SJCRH30 (cell line): Measurements from ENCODE around the gene PRKACB. TPM values are rescaled to one million over a fixed set of nuclear protein-coding genes. Genes with fewer than 3 reads are reported as not detected.

Experiments
- DNase-seq, 2 experiments: peaks; one replicate each; pipeline ENCODE4 v3.0.0-alpha.2; 2015 to 2020
- H3K27ac ChIP-seq: fragments of 250-450 bp; sonication (Bioruptor Pico); 2 replicates; pipeline ENCODE4 v1.5.1; 2020; ENCODE audit warnings: mild to moderate bottlenecking, moderate library complexity
- H3K27me3 ChIP-seq: fragments of 250-450 bp; sonication (Bioruptor Pico); 2 replicates; pipeline ENCODE4 v1.5.1; 2020; ENCODE audit warnings: mild to moderate bottlenecking, moderate library complexity
- H3K36me3 ChIP-seq: fragments of 250-450 bp; sonication (Bioruptor Pico); 2 replicates; pipeline ENCODE4 v1.5.1; 2020; ENCODE audit warnings: mild to moderate bottlenecking, moderate library complexity
- H3K4me1 ChIP-seq: fragments of 250-450 bp; sonication (Bioruptor Pico); 2 replicates; pipeline ENCODE4 v1.5.1; 2020; ENCODE audit warnings: mild to moderate bottlenecking, moderate library complexity
- H3K4me3 ChIP-seq: fragments of 250-450 bp; sonication (Bioruptor Pico); 2 replicates; pipeline ENCODE4 v1.5.1; 2020; ENCODE audit warnings: mild to moderate bottlenecking, moderate library complexity
- H3K9me3 ChIP-seq: fragments of 250-450 bp; sonication (Bioruptor Pico); replicated peaks from 2 replicates; pipeline ENCODE4 v1.5.1; 2020; ENCODE audit warnings: mild to moderate bottlenecking, moderate library complexity
- total RNA-seq: library from RNA; depleted of rRNA; stranded (reverse); fragments of >200 nt; shearing (Covaris generic); gene quantifications from 2 replicates; pipeline ENCODE4 v1.2.3, GENCODE V29; 2014

Gene PRKACB
- total RNA-seq, 1 experiment from 2014 or later, result 31.0 TPM

DNA sequence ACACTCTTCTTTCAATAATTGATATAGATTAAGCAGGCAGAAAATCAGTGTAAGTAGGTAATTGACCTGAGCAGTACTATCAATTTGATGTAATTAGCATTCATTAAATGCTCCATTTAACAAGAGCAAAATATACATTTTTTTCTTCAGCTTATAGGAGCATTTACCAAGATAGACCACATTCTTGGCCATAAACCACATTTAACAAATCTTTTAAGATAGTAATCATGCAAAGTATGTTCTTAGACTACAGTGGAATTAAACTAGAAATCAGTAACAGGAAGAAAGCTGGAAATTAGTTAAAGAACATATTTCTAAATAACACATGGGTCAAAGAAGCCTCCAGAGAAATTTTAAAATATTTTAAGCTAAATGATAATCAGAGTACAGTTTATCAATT lies 8.7 kb upstream of the PRKACB start:
- H3K27ac ChIP-seq, result no peak overlapping the region
- no peak overlapping the region for H3K4me3 ChIP-seq
- DNase-seq, result no peak
- no peaks in the 10 kb centered on the region for H3K4me1 ChIP-seq
- no peaks in the 10 kb centered on the region for H3K27me3 ChIP-seq
- no peaks in the 10 kb centered on the region for H3K36me3 ChIP-seq
- no peaks in the 10 kb centered on the region; the same call in 1 of the 2 replicates for H3K9me3 ChIP-seq

GRCh38 chr1:84141182-84142003 lies 2.7 kb upstream of the PRKACB start:
- H3K9me3 ChIP-seq, result no peaks in the 10 kb centered on the region; the same call in 1 of the 2 replicates
- H3K27me3 ChIP-seq, result no peaks in the 10 kb centered on the region
- no peak overlapping the region for H3K4me3 ChIP-seq
- no peak overlapping the region for H3K27ac ChIP-seq
- no peaks in the 10 kb centered on the region for H3K36me3 ChIP-seq
- DNase-seq, result no peak
- no peaks in the 10 kb centered on the region for H3K4me1 ChIP-seq

DNA sequence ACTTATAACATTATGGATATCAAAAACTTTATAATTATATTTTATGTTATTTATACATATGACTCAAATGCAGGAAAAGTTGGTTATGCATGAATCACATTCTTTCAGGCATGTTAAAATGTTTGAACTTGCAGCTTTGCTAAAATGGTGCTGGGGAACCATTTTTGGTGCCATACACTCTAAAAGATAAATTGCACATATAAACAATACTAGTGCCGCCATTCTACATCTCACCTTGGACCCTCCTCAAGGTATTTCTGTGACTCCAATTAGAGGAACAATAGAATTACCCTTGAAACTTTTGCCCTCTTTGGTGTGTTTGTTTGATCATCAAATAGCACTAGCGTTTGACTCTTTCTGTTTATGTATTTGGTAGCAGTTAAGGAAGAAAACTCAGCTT lies 997 bp downstream of the PRKACB start:
- no peaks in the 10 kb centered on the region for H3K4me1 ChIP-seq
- no peak overlapping the region for H3K27ac ChIP-seq
- no peaks in the 10 kb centered on the region for H3K9me3 ChIP-seq
- H3K36me3 ChIP-seq, result no peaks in the 10 kb centered on the region
- no peaks in the 10 kb centered on the region for H3K27me3 ChIP-seq
- no peak overlapping the region for H3K4me3 ChIP-seq
- no peak for DNase-seq

- no peak for DNase-seq
These were observed 2.5 kb downstream of the PRKACB start for GRCh38 chr1:84146411-84147032.

GRCh38 chr1:84148758-84149157 lies 4.7 kb downstream of the PRKACB start:
- Histone ChIP-seq H3K36me3 (no peaks in the 10 kb centered on the region), H3K27ac (no peak overlapping the region), H3K9me3 (no peaks in the 10 kb centered on the region), H3K4me3 (no peak overlapping the region), H3K4me1 (no peaks in the 10 kb centered on the region), H3K27me3 (no peaks in the 10 kb centered on the region)
- DNase-seq, result no peak

More at GRCh38 chr1:84146411-84147032, 2.5 kb downstream of the PRKACB start:
- Histone ChIP-seq H3K4me1 (no peaks in the 10 kb centered on the region), H3K9me3 (no peaks in the 10 kb centered on the region), H3K27ac (no peak overlapping the region), H3K36me3 (no peaks in the 10 kb centered on the region), H3K4me3 (no peak overlapping the region), H3K27me3 (no peaks in the 10 kb centered on the region)

DNA sequence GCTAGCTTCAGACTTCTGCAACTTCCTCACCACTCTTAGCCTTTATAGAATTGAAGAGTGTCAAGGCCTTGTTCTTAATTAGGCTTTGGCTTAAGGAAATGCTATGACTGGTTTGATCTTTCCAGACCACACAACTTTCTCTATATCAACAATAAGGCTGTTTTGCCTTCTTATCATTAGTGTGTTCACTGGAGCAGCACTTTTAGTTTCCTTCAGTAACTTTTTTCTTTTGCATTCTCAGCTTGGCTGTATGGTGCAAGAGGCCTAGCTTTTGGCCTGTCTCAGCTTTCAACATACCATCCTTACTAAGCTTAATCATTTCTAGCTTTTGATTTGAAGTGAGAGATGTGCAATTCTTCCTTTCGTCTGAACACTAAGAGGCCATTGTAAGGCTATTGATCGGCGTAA lies 8.6 kb downstream of the PRKACB start:
- Histone ChIP-seq H3K27ac (no peak overlapping the region), H3K4me3 (no peak overlapping the region), H3K4me1 (no peaks in the 10 kb centered on the region), H3K9me3 (no peaks in the 10 kb centered on the region), H3K27me3 (no peaks in the 10 kb centered on the region), H3K36me3 (no peaks in the 10 kb centered on the region)
- DNase-seq, result no peak

DNA sequence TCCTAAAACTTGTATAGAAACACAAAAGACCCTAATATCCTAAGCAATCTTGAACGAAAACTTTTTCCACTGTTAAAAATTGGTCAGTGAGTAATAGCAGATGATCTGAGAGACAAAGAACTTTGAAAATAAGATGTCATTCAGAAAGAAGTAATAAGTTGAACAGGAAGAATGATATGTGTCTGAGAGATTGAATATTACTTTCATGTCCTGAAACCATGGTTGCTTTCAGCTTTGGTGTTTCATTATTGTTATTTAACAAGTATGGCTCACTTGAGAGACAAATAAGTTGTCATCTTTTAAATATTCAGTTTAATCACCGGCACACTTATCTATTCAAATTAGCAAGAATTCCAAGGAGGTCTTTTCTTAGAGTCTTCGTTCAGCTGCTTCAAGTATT lies 11.4 kb downstream of the PRKACB start:
- H3K27me3 ChIP-seq, result no peaks in the 10 kb centered on the region
- H3K36me3 ChIP-seq, result no peaks in the 10 kb centered on the region
- H3K27ac ChIP-seq, result no peak overlapping the region
- H3K4me3 ChIP-seq, result no peak overlapping the region
- H3K4me1 ChIP-seq, result no peaks in the 10 kb centered on the region
- no peaks in the 10 kb centered on the region for H3K9me3 ChIP-seq
- no peak for DNase-seq

DNA sequence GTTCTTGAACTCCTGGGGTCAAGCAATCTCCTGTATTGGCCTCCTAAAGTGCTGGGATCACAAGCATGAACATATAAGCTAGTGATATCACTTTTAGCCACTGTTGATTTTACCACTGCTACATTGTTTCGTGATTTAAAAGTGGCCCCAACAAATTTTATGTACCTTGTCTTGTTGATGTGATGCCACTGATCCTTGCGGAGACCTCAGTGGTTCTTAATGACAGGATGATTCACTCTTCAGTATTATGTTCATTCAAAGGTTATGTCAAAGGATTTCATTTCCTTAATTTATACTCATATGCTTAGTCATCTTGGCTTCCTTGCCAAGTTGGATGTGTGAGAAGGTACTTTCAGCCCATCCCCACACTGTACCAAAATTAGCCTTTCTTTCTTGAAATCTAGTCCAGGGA lies 12.1 kb downstream of the PRKACB start:
- no peak overlapping the region for H3K4me3 ChIP-seq
- no peaks in the 10 kb centered on the region for H3K27me3 ChIP-seq
- no peaks in the 10 kb centered on the region for H3K9me3 ChIP-seq
- DNase-seq, result no peak
- no peaks in the 10 kb centered on the region for H3K36me3 ChIP-seq
- H3K27ac ChIP-seq, result no peak overlapping the region
- H3K4me1 ChIP-seq, result no peaks in the 10 kb centered on the region

- no peaks in the 10 kb centered on the region for H3K4me1 ChIP-seq
- H3K36me3 ChIP-seq, result no peaks in the 10 kb centered on the region
- DNase-seq, result no peak
These were observed 15.6 kb downstream of the PRKACB start for GRCh38 chr1:84159533-84160240.

GRCh38 chr1:84162295-84162694 lies 18.2 kb downstream of the PRKACB start:
- no peaks in the 10 kb centered on the region for H3K36me3 ChIP-seq
- no peaks in the 10 kb centered on the region for H3K4me1 ChIP-seq
- H3K4me3 ChIP-seq, result no peak overlapping the region
- no peaks in the 10 kb centered on the region for H3K27me3 ChIP-seq
- H3K9me3 ChIP-seq, result no peaks in the 10 kb centered on the region
- no peak overlapping the region for H3K27ac ChIP-seq
- no peak for DNase-seq

More at GRCh38 chr1:84159533-84160240, 15.6 kb downstream of the PRKACB start:
- no peak overlapping the region for H3K4me3 ChIP-seq
- no peaks in the 10 kb centered on the region for H3K9me3 ChIP-seq
- H3K27me3 ChIP-seq, result no peaks in the 10 kb centered on the region
- H3K27ac ChIP-seq, result no peak overlapping the region

DNA sequence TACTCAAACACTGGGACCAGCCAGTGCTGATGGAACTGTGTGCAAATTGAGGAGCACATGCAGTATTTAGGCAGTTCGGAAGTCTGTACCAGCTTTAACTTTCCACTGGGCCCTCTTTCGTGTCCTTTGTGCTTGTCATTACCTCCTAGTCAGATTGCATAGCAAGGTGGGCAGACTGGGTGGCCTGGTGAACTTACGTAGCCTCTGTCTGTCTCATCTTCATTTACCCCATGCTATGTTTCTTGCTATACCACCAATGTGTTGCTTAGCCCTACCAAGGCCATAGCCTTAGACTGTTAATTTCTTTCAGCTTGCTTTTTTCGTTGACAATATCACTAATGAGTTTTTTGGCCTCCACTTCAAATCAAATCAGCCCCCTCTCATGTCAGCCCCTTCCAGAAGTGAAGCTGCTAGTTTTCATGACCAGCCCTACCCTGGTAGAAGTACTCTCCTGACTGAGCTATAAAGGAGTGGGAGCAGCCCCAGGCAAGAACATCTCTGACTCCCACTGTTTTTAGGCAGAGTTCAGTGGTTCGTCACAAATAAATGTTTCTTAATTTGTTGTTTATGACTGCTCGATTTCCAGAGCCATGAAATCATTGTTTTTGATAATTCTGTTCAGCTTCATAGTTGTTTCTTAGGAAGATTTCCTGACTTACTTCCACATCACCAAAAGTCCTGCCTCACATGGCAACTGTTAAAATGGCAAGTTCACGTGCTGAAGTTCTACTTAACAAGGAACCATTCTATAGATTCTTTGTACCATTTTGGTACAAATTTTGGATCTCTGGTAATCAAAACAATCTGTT lies 19.3 kb downstream of the PRKACB start:
- Histone ChIP-seq H3K4me1 (no peaks in the 10 kb centered on the region), H3K27me3 (no peaks in the 10 kb centered on the region), H3K9me3 (no peaks in the 10 kb centered on the region), H3K4me3 (no peak overlapping the region), H3K27ac (no peak overlapping the region), H3K36me3 (no peaks in the 10 kb centered on the region; the same call in 1 of the 2 replicates)
- DNase-seq, result no peak

DNA sequence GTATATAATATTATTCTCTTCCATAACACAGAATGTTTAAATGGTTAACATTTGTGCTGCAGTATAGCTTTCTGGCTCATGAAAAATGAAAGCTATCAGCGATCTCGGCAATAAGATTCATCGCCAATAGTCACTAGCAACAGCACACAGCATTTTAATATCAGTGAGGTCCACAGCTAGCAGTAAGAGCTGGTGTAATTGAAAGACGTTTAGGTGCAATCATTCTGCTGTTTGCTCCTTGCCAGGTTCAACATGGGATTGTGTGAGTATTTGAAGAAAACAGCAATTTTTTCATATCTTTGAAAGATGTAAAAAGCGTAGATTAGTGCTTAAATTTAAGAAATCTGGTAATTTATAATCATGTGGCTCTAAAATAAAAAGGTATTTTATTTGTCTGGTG lies 20.1 kb downstream of the PRKACB start:
- H3K27me3 ChIP-seq, result no peaks in the 10 kb centered on the region
- H3K9me3 ChIP-seq, result no peaks in the 10 kb centered on the region
- H3K36me3 ChIP-seq, result no peaks in the 10 kb centered on the region; the same call in 1 of the 2 replicates
- no peaks in the 10 kb centered on the region for H3K4me1 ChIP-seq
- no peak overlapping the region for H3K27ac ChIP-seq
- DNase-seq, result no peak
- H3K4me3 ChIP-seq, result no peak overlapping the region

DNA sequence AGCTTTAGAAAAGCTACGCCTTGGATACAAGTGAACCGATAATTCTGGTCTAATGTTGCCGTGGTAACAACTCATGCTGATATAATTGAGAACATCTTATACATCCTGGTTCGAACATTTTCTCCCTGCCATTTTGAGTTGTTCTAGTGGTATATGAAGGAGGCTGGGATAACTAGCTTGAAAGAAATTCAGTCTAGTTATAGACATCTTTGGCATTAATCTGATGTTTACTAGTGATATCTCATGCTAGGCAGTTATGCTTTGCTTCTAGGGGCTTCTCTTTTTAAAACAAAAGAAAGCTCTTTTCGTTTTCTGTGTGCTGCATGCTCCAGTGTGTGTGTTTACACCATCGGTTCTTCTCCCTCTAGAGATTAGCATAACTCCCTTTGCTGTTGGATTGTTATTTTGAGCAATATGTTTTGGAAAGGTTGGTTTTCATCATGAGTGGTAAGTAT lies 20.5 kb downstream of the PRKACB start:
- no peaks in the 10 kb centered on the region for H3K4me1 ChIP-seq
- no peaks in the 10 kb centered on the region for H3K27me3 ChIP-seq
- H3K9me3 ChIP-seq, result no peaks in the 10 kb centered on the region
- H3K4me3 ChIP-seq, result no peak overlapping the region
- H3K36me3 ChIP-seq, result no peaks in the 10 kb centered on the region; the same call in 1 of the 2 replicates
- DNase-seq, result no peak
- no peak overlapping the region for H3K27ac ChIP-seq

- no peaks in the 10 kb centered on the region for H3K27me3 ChIP-seq
These were observed 21.5 kb downstream of the PRKACB start for GRCh38 chr1:84165601-84166000.

More at GRCh38 chr1:84165601-84166000, 21.5 kb downstream of the PRKACB start:
- no peak for DNase-seq
- Histone ChIP-seq H3K9me3 (no peaks in the 10 kb centered on the region), H3K36me3 (no peaks in the 10 kb centered on the region; the same call in 1 of the 2 replicates), H3K27ac (no peak overlapping the region), H3K4me1 (no peaks in the 10 kb centered on the region), H3K4me3 (no peak overlapping the region)
